WERI-Rb-1 (cell line): ENCODE results near the gene LEP.

Experiments used
- DNase-seq: peaks from one replicate; pipeline ENCODE4 v3.0.0-alpha.2; 2020
- H3K27ac ChIP-seq: fragments of 250-450 bp; sonication (Bioruptor Pico); 2 replicates; pipeline ENCODE4 v1.5.1; 2020; ENCODE audit warnings: mild to moderate bottlenecking, moderate library complexity
- H3K27me3 ChIP-seq: fragments of 250-450 bp; sonication (Bioruptor Pico); 2 replicates; pipeline ENCODE4 v1.5.1; 2021; ENCODE audit warnings: mild to moderate bottlenecking, low read depth, moderate library complexity; ENCODE audit not compliant: insufficient read depth, severe bottlenecking
- H3K36me3 ChIP-seq: fragments of 250-450 bp; sonication (Bioruptor Pico); 2 replicates; pipeline ENCODE4 v1.5.1; 2020; ENCODE audit warnings: mild to moderate bottlenecking, moderate library complexity
- H3K4me3 ChIP-seq: 2 replicates; pipeline ENCODE4 v1.5.1; 2011; ENCODE audit warnings: low read depth, mild to moderate bottlenecking, control low read depth, low read length
- H3K9me3 ChIP-seq: fragments of 250-450 bp; sonication (Bioruptor Pico); 2 replicates; pipeline ENCODE4 v1.5.1; 2021; ENCODE audit warnings: mild to moderate bottlenecking, moderate library complexity; ENCODE audit not compliant: severe bottlenecking
- TF ChIP-seq, protein P1 (sequence below): IDR thresholded peaks from 2 replicates; pipeline ENCODE4 v1.5.1; 2011; ENCODE audit warnings: low read depth, mild to moderate bottlenecking, control low read depth, inconsistent platforms, low read length

The LEP gene

DNA sequence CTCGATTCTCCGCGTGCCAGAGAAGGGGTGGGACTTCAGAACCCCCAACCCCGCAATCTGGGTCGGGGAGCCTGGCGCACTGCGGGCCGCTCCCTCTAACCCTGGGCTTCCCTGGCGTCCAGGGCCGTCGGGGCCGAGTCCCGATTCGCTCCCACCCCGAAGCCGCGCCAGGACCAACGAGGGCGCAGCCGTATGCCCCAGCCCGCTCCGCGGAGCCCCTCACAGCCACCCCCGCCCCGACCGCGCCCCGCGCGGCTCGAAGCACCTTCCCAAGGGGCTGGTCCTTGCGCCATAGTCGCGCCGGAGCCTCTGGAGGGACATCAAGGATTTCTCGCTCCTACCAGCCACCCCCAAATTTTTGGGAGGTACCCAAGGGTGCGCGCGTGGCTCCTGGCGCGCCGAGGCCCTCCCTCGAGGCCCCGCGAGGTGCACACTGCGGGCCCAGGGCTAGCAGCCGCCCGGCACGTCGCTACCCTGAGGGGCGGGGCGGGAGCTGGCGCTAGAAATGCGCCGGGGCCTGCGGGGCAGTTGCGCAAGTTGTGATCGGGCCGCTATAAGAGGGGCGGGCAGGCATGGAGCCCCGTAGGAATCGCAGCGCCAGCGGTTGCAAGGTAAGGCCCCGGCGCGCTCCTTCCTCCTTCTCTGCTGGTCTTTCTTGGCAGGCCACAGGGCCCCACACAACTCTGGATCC, at the start of gene LEP:
TSS of gene LEP (plus strand) at position 583 of the 691 bp plus-strand sequence. CDS start 10,741 bp downstream, outside the sequence.
- H3K27me3 ChIP-seq: no peaks in the 10 kb centered on the region
- no peak for DNase-seq
- no peaks in the 10 kb centered on the region for H3K36me3 ChIP-seq
- no peak within 1 kb of the TSS for H3K27ac ChIP-seq
- TF ChIP-seq, protein P1, sequence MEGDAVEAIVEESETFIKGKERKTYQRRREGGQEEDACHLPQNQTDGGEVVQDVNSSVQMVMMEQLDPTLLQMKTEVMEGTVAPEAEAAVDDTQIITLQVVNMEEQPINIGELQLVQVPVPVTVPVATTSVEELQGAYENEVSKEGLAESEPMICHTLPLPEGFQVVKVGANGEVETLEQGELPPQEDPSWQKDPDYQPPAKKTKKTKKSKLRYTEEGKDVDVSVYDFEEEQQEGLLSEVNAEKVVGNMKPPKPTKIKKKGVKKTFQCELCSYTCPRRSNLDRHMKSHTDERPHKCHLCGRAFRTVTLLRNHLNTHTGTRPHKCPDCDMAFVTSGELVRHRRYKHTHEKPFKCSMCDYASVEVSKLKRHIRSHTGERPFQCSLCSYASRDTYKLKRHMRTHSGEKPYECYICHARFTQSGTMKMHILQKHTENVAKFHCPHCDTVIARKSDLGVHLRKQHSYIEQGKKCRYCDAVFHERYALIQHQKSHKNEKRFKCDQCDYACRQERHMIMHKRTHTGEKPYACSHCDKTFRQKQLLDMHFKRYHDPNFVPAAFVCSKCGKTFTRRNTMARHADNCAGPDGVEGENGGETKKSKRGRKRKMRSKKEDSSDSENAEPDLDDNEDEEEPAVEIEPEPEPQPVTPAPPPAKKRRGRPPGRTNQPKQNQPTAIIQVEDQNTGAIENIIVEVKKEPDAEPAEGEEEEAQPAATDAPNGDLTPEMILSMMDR: no peak
- H3K9me3 ChIP-seq: peaks cover 14% of the 10 kb centered on the region
- H3K4me3 ChIP-seq: no peak within 1 kb of the TSS

DNA sequence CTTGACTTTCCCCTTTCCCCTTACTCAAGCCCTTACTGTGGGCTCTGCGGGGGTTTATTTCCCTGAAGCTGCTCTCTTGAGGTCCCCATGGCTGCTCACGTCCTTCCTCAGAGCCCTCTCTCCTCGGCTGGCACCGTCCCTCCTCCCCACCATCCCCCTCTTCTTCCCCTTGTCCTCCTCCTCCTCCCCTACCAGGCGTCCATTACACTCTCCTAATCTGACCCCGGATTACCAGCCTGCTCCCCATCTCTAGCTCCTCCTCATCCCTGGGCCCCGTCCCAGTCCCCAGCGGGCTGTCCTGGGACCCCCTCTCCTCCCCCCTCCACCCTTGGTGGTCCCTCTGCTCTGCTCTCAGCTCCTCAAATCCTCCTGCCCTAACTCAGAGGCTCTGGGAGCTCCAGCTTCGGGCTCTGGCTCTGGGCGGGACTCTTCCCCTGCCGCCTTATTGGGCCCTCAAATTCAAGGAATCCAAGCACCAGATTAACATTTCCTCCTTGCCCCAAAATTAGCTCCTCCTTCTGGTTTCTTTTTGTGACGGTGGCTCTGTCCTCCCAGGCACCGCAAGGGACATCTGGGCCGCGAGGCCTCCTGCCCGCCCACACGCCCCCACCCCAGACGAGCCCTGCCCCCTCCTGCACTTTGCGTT, 48.5 kb upstream of the LEP start:
- no peaks in the 10 kb centered on the region for H3K27me3 ChIP-seq
- TF ChIP-seq, protein P1: no peak

DNA sequence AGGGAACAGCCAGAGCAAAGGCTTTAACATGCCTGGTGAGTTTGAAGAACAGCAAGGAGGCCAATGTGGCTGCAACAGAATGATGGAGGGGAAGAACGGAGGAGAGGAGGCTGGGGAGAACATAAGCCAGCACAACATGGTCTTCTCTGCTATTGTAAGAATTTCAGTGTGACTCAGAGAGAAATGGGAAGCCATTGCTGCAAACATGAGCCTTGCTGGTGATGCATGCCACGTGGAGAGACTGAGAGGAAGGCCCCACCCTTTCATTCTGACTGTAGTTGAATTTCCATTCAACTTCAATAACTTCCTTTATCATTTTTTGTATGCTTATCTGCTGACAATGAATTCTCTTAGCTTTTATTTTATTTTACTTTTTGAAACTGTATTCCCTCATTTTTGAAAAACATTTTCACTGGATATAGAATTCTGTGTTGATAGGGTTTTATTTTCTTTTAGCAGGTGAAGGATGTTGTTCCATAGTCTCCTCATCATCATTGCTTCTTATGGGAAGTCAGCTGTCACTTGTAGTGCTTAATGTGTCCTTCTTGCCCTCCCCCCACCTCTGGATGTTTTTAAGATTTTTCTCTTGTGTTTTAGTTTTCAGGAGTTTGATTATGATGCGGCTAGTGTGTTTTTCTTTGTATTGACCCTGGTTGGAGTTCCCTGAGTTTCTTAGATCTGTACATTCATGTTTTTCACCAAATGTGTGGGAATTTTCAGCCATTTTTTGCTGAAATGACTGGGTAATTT, 46.4 kb upstream of the LEP start:
- no peak for DNase-seq
- Histone ChIP-seq H3K9me3 (peaks cover 12% of the 10 kb centered on the region), H3K27me3 (no peaks in the 10 kb centered on the region), H3K27ac (no peak overlapping the region), H3K36me3 (no peaks in the 10 kb centered on the region), H3K4me3 (no peak overlapping the region)
- TF ChIP-seq, protein P1: no peak

More for the DNA sequence above, 48.5 kb upstream of the LEP start:
- Histone ChIP-seq H3K36me3 (no peaks in the 10 kb centered on the region), H3K9me3 (peaks cover 12% of the 10 kb centered on the region), H3K27ac (no peak overlapping the region), H3K4me3 (no peak overlapping the region)
- DNase-seq: no peak

DNA sequence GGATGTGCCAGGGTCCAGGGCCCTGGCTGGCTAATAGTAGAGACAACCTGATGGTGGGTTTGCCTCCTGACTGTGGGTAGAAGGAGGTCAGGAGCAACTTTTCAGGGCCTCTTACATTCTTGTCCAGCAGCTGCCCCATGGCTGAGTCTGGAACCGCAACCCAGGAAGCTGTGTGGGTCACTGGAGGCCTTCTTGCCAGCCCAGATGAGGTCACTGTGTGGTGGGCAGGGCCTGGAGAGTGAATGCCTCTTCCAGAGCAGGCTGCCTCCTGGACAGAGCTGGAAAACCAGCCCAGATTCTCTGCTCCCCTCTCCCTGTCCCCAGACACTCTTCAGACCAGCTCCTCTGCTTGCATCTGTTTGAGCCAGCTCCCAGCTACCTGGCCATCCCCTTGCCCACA, 43.5 kb upstream of the LEP start:
- no peak for DNase-seq
- Histone ChIP-seq H3K9me3 (peaks cover 12% of the 10 kb centered on the region), H3K27me3 (no peaks in the 10 kb centered on the region), H3K36me3 (no peaks in the 10 kb centered on the region), H3K27ac (no peak overlapping the region), H3K4me3 (no peak overlapping the region)
- TF ChIP-seq, protein P1: no peak

DNA sequence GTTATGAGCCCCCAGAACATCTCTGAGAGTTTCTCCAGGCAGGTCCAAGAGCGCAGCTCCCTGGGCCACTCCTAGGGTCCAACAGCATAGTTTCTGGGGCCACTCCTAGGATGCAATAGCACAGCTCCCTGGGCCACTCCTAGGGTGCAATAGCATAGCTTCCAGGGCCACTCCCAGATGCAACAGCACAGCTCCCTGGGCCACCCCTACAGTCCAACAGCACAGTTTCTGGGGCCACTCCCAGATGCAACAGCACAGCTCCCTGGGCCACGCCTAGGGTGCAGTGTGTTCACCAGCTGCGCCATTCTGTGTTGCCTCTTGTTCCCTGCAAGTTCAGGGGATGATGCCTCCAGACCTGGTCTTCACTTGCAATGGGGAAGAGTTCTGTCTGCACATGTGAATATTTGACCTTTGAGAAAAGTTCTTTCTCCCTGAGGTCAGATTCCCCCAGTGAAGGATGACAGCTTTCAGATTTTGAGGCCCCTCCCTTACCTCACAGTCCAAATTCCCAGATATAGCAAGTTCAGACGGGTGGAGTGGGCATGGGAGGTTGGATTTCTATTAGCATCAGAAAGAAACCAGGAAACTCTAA, 43.0 kb upstream of the LEP start:
- TF ChIP-seq, protein P1: no peak
- no peak for DNase-seq
- Histone ChIP-seq H3K4me3 (no peak overlapping the region), H3K9me3 (peaks cover 12% of the 10 kb centered on the region), H3K27me3 (no peaks in the 10 kb centered on the region), H3K36me3 (no peaks in the 10 kb centered on the region), H3K27ac (no peak overlapping the region)
